HG03520 (cell line): ENCODE data around the gene PRDM5.
A peak's percentile ranks its signal among the peaks of the same experiment; 100 is the strongest.

Experiments used
- ATAC-seq: cut with Tn5 transposase; IDR thresholded peaks from one replicate; pipeline ENCODE4 v1.9.1; 2021; ENCODE audit warnings: mild to moderate bottlenecking, moderate library complexity; ENCODE audit not compliant: unreplicated experiment

Gene PRDM5

GRCh38 chr4:120824946-120825345 is 97.6 kb downstream of the PRDM5 start:
- no peak for ATAC-seq

GRCh38 chr4:120821977-120822376 is 100.5 kb downstream of the PRDM5 start:
- ATAC-seq = no peak

- no peak for ATAC-seq
These were observed 101.5 kb downstream of the PRDM5 start for GRCh38 chr4:120821029-120821428.

- ATAC-seq = peak; percentile 81
These were observed 102.6 kb downstream of the PRDM5 start for GRCh38 chr4:120819805-120820437.

GRCh38 chr4:120816296-120816965 is 106.1 kb downstream of the PRDM5 start:
- no peak for ATAC-seq

- no peak for ATAC-seq
These were observed 107.2 kb downstream of the PRDM5 start for GRCh38 chr4:120815361-120815760.

- no peak for ATAC-seq
These were observed 107.6 kb downstream of the PRDM5 start for GRCh38 chr4:120814886-120815285.

- ATAC-seq = no peak
These were observed 110.3 kb downstream of the PRDM5 start for GRCh38 chr4:120812216-120812615.

GRCh38 chr4:120809518-120809917 is 113.0 kb downstream of the PRDM5 start:
- ATAC-seq = no peak

GRCh38 chr4:120808475-120809141 is 113.9 kb downstream of the PRDM5 start:
- no peak for ATAC-seq

GRCh38 chr4:120801137-120801758 is 121.3 kb downstream of the PRDM5 start:
- no peak for ATAC-seq

- ATAC-seq = no peak
These were observed 124.0 kb downstream of the PRDM5 start for GRCh38 chr4:120798570-120798969.

GRCh38 chr4:120796271-120796670 is 126.3 kb downstream of the PRDM5 start:
- no peak for ATAC-seq

- ATAC-seq = no peak
These were observed 137.3 kb downstream of the PRDM5 start for GRCh38 chr4:120785202-120785601.

- no peak for ATAC-seq
These were observed 145.1 kb downstream of the PRDM5 start for GRCh38 chr4:120777459-120777858.

GRCh38 chr4:120775431-120775830 is 147.1 kb downstream of the PRDM5 start:
- ATAC-seq = no peak

- no peak for ATAC-seq
These were observed 148.9 kb downstream of the PRDM5 start for GRCh38 chr4:120773641-120774040.

- no peak for ATAC-seq
These were observed 150.6 kb downstream of the PRDM5 start for GRCh38 chr4:120771907-120772306.

GRCh38 chr4:120770897-120771296 is 151.6 kb downstream of the PRDM5 start:
- ATAC-seq = no peak

GRCh38 chr4:120769227-120769626 is 153.3 kb downstream of the PRDM5 start:
- ATAC-seq = no peak

- no peak for ATAC-seq
These were observed 157.3 kb downstream of the PRDM5 start for GRCh38 chr4:120765260-120765680.

GRCh38 chr4:120763650-120764049 is 158.9 kb downstream of the PRDM5 start:
- no peak for ATAC-seq
